HCT116 (cell line): Measurements from ENCODE around the gene MTRR. TPM values are rescaled to one million over a fixed set of nuclear protein-coding genes. Genes with fewer than 3 reads are reported as not detected.

Experiments used
- ATAC-seq: fragments of 200-7000 bp; cut with Tn5 transposase; 2 replicates; pipeline ENCODE4 v1.9.1; 2020; ENCODE audit warnings: mild to moderate bottlenecking, moderate library complexity
- BruUV-seq: library from RNA; stranded (reverse); fragments of 400-500 nt; replicated peaks from 2 replicates; lab custom pipeline; 2021; lab: Mats Ljungman, UMichigan
- CTCF ChIA-PET: fragments of 300-600 bp; sonication (Branson Sonifier 250); formaldehyde crosslinking; loops from one replicate; lab custom pipeline; 2021; ENCODE audit warnings: antibody characterized with exemption; lab: Charles Lee
- POLR2A ChIA-PET: fragments of 300-600, 350-600 bp; sonication (Branson Sonifier 250); formaldehyde crosslinking; loops from one replicate; lab custom pipeline; 2021; ENCODE audit warnings: antibody characterized with exemption; lab: Charles Lee
- RAD21 ChIA-PET, 2 experiments: fragments of 300-600 bp; sonication (Branson Sonifier 250); formaldehyde crosslinking; loops; one replicate each; lab custom pipeline; 2023; ENCODE audit warnings: low total read pairs in 2 of 2; ENCODE audit not compliant: uncharacterized antibody in 2 of 2, unreplicated experiment in 2 of 2, low non-redundant PET in 1 of 2; lab: Charles Lee
- DNase-seq: peaks from one replicate; pipeline ENCODE4 v3.0.0-alpha.2; 2010; ENCODE audit warnings: low read depth, low spot score
- H2AFZ ChIP-seq: fragments of 200-600 bp; shearing (Covaris generic), sonication (generic); 2 replicates; pipeline ENCODE4 v1.6.1; 2017; ENCODE audit warnings: low read depth, mixed run types, mixed read lengths, antibody characterized with exemption, low read length; ENCODE audit not compliant: poor library complexity, severe bottlenecking
- H3K27ac ChIP-seq: 2 replicates; pipeline ENCODE4 v1.5.1; 2012; ENCODE audit warnings: low read depth, low read length
- H3K27me3 ChIP-seq: fragments of 200-600 bp; sonication (generic); 2 replicates; pipeline ENCODE4 v1.6.1; 2016; ENCODE audit warnings: mixed run types, low read length, mixed read lengths; ENCODE audit not compliant: insufficient read depth
- H3K36me3 ChIP-seq, 2 experiments: fragments of 200-500 bp in 1 of 2; fragments of 200-600 bp in 1 of 2; sonication (Bioruptor generic) in 1 of 2; sonication (generic) in 1 of 2; 2 replicates each; pipeline versions ENCODE4 v1.5.1 to v1.6.1; 2014 to 2016; ENCODE audit warnings: low read length in 2 of 2, inconsistent platforms in 1 of 2, mixed read lengths in 1 of 2, mixed run types in 1 of 2; ENCODE audit not compliant: insufficient read depth in 2 of 2, control insufficient read depth in 1 of 2
- H3K4me1 ChIP-seq, 2 experiments: fragments of 200-600 bp in 1 of 2; sonication (generic) in 1 of 2; 2 replicates each; pipeline versions ENCODE4 v1.5.1 to v1.6.1; 2012 to 2017; ENCODE audit warnings: low read length in 2 of 2, inconsistent platforms in 1 of 2, mild to moderate bottlenecking in 1 of 2, mixed read lengths in 1 of 2, mixed run types in 1 of 2, moderate library complexity in 1 of 2; ENCODE audit not compliant: insufficient read depth in 2 of 2, control insufficient read depth in 1 of 2
- H3K4me2 ChIP-seq: fragments of 200-600 bp; sonication (generic); 2 replicates; pipeline ENCODE4 v1.6.1; 2017; ENCODE audit warnings: mixed run types, low read length, mixed read lengths
- H3K4me3 ChIP-seq, 2 experiments: fragments of 200-600 bp in 1 of 2; sonication (generic) in 1 of 2; replicated peaks in 1 of 2; 2 replicates each; pipeline ENCODE4 v1.5.1; 2011 to 2016; ENCODE audit warnings: low read length in 2 of 2, control low read depth in 1 of 2, low read depth in 1 of 2, mild to moderate bottlenecking in 1 of 2, mixed read lengths in 1 of 2, mixed run types in 1 of 2
- H3K79me2 ChIP-seq: fragments of 200-600 bp; sonication (generic); 2 replicates; pipeline ENCODE4 v1.6.1; 2017; ENCODE audit warnings: mild to moderate bottlenecking, mixed run types, low read length, moderate library complexity, mixed read lengths; ENCODE audit not compliant: insufficient read depth
- H3K9ac ChIP-seq: fragments of 200-600 bp; sonication (generic); 2 replicates; pipeline ENCODE4 v1.6.1; 2016; ENCODE audit warnings: low read length, mixed read lengths
- H3K9me2 ChIP-seq: fragments of 200-600 bp; sonication (generic), shearing (Covaris generic); 2 replicates; pipeline ENCODE4 v1.6.1; 2017; ENCODE audit warnings: mixed run types, mild to moderate bottlenecking, moderate library complexity; ENCODE audit not compliant: insufficient read depth
- H3K9me3 ChIP-seq, 2 experiments: fragments of 200-500 bp in 1 of 2; fragments of 200-600 bp in 1 of 2; sonication (Bioruptor generic) in 1 of 2; sonication (generic) in 1 of 2; 2 replicates each; pipeline ENCODE4 v1.6.1; 2014 to 2017; ENCODE audit warnings: low read length in 2 of 2, mixed read lengths in 2 of 2, inconsistent platforms in 1 of 2, low read depth in 1 of 2, mild to moderate bottlenecking in 1 of 2, mixed run types in 1 of 2, moderate library complexity in 1 of 2; ENCODE audit not compliant: control insufficient read depth in 1 of 2, insufficient read depth in 1 of 2
- H4K20me1 ChIP-seq: fragments of 200-600 bp; sonication (generic), shearing (Covaris generic); 2 replicates; pipeline ENCODE4 v1.6.1; 2017; ENCODE audit warnings: mixed run types, mild to moderate bottlenecking, moderate library complexity; ENCODE audit not compliant: insufficient read depth
- EGR1 ChIP-seq: IDR thresholded peaks from 2 replicates; pipeline ENCODE4 v1.6.1; 2012; ENCODE audit warnings: low read depth
- EZH2 ChIP-seq: fragments of 200-600 bp; sonication (generic); IDR thresholded peaks from 2 replicates; pipeline ENCODE4 v1.6.1; 2017; ENCODE audit warnings: antibody characterized with exemption, mixed run types
- EZH2phosphoT487 ChIP-seq: fragments of 200-600 bp; IDR thresholded peaks from 2 replicates; pipeline ENCODE4 v1.6.1; 2018; ENCODE audit warnings: antibody characterized with exemption, borderline replicate concordance
- FOSL1 ChIP-seq: IDR thresholded peaks from 2 replicates; pipeline ENCODE4 v1.6.1; 2012; ENCODE audit warnings: low read depth
- RAD21 ChIP-seq: IDR thresholded peaks from 2 replicates; pipeline ENCODE4 v1.6.1; 2012; ENCODE audit warnings: low read depth, mild to moderate bottlenecking
- SIN3A ChIP-seq: IDR thresholded peaks from 2 replicates; pipeline ENCODE4 v1.6.1; 2012; ENCODE audit warnings: low read depth
- SP1 ChIP-seq: IDR thresholded peaks from 2 replicates; pipeline ENCODE4 v1.6.1; 2012; ENCODE audit warnings: low read depth
- ZNF274 ChIP-seq: fragments of 200-500 bp; sonication (Bioruptor generic); IDR thresholded peaks from 2 replicates; pipeline ENCODE4 v1.6.1; 2014; ENCODE audit warnings: mild to moderate bottlenecking, low read depth, low read length, inconsistent platforms
- intact Hi-C: fragments of 100-400 bp; cut with micrococcal nuclease; formaldehyde crosslinking; loops from 2 replicates; pipeline ENCODE4 v1.10.0; 2022
- total RNA-seq: library from RNA; stranded (reverse); gene quantifications from one replicate; pipeline ENCODE4 v1.2.1, GENCODE V29; 2021; ENCODE audit not compliant: unreplicated experiment
- TF ChIP-seq, protein P1 (sequence below): IDR thresholded peaks from 2 replicates; pipeline ENCODE4 v1.6.1; 2012
- TF ChIP-seq, protein P2 (sequence below): IDR thresholded peaks from 2 replicates; pipeline ENCODE4 v1.6.1; 2012; ENCODE audit warnings: low read depth
- TF ChIP-seq, protein P3 (sequence below): IDR thresholded peaks from 2 replicates; pipeline ENCODE4 v1.6.1; 2011; ENCODE audit warnings: mild to moderate bottlenecking, low read length, moderate library complexity; ENCODE audit not compliant: insufficient replicate concordance; ENCODE audit errors: extremely low read depth
- TF ChIP-seq, protein P4 (sequence below), 3 experiments: fragments of 200-600 bp in 1 of 3; sonication (generic) in 1 of 3; IDR thresholded peaks in 2 of 3; conservative IDR thresholded peaks in 1 of 3; 2 replicates each; pipeline ENCODE4 v1.5.1; 2012 to 2017; ENCODE audit warnings: low read depth in 2 of 3, low read length in 2 of 3, antibody characterized with exemption in 1 of 3, borderline replicate concordance in 1 of 3, control low read depth in 1 of 3, mild to moderate bottlenecking in 1 of 3, mixed read lengths in 1 of 3, mixed run types in 1 of 3, moderate library complexity in 1 of 3; ENCODE audit not compliant: insufficient read depth in 1 of 3

MTRR gene
- total RNA-seq, 1 experiment from 2014 or later = 32.5 TPM

DNA sequence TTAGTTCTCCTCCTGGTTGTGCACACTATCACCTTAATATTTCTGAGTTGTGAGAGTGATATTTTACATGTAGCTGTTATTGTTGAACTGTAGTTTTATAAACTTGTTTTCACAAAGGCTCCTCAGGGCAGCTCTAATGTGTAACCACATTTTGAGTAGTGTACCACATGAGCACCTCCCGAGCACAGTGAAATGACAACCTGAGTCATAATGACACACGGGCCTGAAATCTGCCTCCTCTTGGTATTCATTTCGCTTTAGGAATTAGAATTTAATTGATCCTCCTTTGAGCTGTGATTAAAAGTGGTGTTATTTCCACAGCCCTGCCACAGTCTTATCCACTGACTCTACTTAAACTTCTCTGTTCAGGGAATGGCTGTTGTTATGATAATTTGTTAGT is 7.9 kb downstream of the MTRR start:
- RAD21 ChIA-PET = no interaction called here
- H3K4me3 ChIP-seq = no peak overlapping the region
- no peaks in the 10 kb centered on the region for H3K4me1 ChIP-seq
- H3K9me3 ChIP-seq = no peaks in the 10 kb centered on the region
- peaks cover 31 to 85% of the 10 kb centered on the region in 2 experiments for H3K36me3 ChIP-seq
- TF ChIP-seq, protein P1, sequence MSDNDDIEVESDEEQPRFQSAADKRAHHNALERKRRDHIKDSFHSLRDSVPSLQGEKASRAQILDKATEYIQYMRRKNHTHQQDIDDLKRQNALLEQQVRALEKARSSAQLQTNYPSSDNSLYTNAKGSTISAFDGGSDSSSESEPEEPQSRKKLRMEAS = no peak
- TF ChIP-seq EGR1 (no peak), EZH2phosphoT487 (no peak)
- H3K9ac ChIP-seq = no peak overlapping the region
- intact Hi-C loops = no loop called here
- no peaks in the 10 kb centered on the region for H3K9me2 ChIP-seq
- H4K20me1 ChIP-seq = peaks cover 28% of the 10 kb centered on the region; the same call in 1 of the 2 replicates
- POLR2A ChIA-PET = no interaction called here
- H3K27me3 ChIP-seq = no peaks in the 10 kb centered on the region
- no peak for DNase-seq
- no peak overlapping the region for H3K4me2 ChIP-seq
- no peak overlapping the region for H2AFZ ChIP-seq
- no peak for ATAC-seq
- CTCF ChIA-PET = interaction anchor here (2.3 kb wide), 1 partner anchor 10 kb away, joined by 7 read pairs; no protein-coding TSS in a partner anchor
- H3K27ac ChIP-seq = no peak overlapping the region
- peaks cover 100% of the 10 kb centered on the region for H3K79me2 ChIP-seq
- BruUV-seq = no TSS peak

DNA sequence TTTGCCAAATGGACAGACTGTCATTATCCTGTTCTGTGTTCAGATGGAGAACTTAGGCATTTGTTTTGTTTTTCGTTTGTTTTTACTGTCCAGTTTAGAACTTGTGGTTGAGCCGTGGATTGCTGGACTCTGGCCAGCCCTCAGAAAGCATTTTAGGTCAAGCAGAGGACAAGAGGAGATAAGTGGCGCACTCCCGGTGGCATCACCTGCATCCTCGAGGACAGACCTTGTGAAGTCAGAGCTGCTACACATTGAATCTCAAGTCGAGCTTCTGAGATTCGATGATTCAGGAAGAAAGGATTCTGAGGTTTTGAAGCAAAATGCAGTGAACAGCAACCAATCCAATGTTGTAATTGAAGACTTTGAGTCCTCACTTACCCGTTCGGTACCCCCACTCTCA is 8.9 kb downstream of the MTRR start:
- POLR2A ChIA-PET = no interaction called here
- no peaks in the 10 kb centered on the region for H3K4me1 ChIP-seq
- CTCF ChIA-PET = no interaction called here
- peaks cover 96% of the 10 kb centered on the region for H3K79me2 ChIP-seq
- no peak overlapping the region for H3K4me3 ChIP-seq
- intact Hi-C loops = no loop called here
- no peak overlapping the region for H2AFZ ChIP-seq
- no peak overlapping the region for H3K9ac ChIP-seq
- peaks cover 19% of the 10 kb centered on the region; the same call in 1 of the 2 replicates for H4K20me1 ChIP-seq
- no peak overlapping the region for H3K4me2 ChIP-seq
- no TSS peak for BruUV-seq
- RAD21 ChIA-PET = no interaction called here
- DNase-seq (no peak), ATAC-seq (no peak)
- H3K9me3 ChIP-seq = no peaks in the 10 kb centered on the region
- H3K9me2 ChIP-seq = no peaks in the 10 kb centered on the region
- H3K36me3 ChIP-seq = peaks cover 32 to 83% of the 10 kb centered on the region in 2 experiments
- H3K27me3 ChIP-seq = no peaks in the 10 kb centered on the region
- no peak overlapping the region for H3K27ac ChIP-seq
- TF ChIP-seq EGR1 = no peak
- TF ChIP-seq ZNF274 = no peak
- no peak for TF ChIP-seq SIN3A
- TF ChIP-seq FOSL1 = no peak
- TF ChIP-seq, protein P2, sequence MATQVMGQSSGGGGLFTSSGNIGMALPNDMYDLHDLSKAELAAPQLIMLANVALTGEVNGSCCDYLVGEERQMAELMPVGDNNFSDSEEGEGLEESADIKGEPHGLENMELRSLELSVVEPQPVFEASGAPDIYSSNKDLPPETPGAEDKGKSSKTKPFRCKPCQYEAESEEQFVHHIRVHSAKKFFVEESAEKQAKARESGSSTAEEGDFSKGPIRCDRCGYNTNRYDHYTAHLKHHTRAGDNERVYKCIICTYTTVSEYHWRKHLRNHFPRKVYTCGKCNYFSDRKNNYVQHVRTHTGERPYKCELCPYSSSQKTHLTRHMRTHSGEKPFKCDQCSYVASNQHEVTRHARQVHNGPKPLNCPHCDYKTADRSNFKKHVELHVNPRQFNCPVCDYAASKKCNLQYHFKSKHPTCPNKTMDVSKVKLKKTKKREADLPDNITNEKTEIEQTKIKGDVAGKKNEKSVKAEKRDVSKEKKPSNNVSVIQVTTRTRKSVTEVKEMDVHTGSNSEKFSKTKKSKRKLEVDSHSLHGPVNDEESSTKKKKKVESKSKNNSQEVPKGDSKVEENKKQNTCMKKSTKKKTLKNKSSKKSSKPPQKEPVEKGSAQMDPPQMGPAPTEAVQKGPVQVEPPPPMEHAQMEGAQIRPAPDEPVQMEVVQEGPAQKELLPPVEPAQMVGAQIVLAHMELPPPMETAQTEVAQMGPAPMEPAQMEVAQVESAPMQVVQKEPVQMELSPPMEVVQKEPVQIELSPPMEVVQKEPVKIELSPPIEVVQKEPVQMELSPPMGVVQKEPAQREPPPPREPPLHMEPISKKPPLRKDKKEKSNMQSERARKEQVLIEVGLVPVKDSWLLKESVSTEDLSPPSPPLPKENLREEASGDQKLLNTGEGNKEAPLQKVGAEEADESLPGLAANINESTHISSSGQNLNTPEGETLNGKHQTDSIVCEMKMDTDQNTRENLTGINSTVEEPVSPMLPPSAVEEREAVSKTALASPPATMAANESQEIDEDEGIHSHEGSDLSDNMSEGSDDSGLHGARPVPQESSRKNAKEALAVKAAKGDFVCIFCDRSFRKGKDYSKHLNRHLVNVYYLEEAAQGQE = no peak
- no peak for TF ChIP-seq SP1
- TF ChIP-seq RAD21 = no peak
- no peak for TF ChIP-seq EZH2
- TF ChIP-seq, protein P3, sequence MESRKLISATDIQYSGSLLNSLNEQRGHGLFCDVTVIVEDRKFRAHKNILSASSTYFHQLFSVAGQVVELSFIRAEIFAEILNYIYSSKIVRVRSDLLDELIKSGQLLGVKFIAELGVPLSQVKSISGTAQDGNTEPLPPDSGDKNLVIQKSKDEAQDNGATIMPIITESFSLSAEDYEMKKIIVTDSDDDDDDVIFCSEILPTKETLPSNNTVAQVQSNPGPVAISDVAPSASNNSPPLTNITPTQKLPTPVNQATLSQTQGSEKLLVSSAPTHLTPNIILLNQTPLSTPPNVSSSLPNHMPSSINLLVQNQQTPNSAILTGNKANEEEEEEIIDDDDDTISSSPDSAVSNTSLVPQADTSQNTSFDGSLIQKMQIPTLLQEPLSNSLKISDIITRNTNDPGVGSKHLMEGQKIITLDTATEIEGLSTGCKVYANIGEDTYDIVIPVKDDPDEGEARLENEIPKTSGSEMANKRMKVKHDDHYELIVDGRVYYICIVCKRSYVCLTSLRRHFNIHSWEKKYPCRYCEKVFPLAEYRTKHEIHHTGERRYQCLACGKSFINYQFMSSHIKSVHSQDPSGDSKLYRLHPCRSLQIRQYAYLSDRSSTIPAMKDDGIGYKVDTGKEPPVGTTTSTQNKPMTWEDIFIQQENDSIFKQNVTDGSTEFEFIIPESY = no peak
- TF ChIP-seq, protein P4, sequence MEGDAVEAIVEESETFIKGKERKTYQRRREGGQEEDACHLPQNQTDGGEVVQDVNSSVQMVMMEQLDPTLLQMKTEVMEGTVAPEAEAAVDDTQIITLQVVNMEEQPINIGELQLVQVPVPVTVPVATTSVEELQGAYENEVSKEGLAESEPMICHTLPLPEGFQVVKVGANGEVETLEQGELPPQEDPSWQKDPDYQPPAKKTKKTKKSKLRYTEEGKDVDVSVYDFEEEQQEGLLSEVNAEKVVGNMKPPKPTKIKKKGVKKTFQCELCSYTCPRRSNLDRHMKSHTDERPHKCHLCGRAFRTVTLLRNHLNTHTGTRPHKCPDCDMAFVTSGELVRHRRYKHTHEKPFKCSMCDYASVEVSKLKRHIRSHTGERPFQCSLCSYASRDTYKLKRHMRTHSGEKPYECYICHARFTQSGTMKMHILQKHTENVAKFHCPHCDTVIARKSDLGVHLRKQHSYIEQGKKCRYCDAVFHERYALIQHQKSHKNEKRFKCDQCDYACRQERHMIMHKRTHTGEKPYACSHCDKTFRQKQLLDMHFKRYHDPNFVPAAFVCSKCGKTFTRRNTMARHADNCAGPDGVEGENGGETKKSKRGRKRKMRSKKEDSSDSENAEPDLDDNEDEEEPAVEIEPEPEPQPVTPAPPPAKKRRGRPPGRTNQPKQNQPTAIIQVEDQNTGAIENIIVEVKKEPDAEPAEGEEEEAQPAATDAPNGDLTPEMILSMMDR (IDR thresholded peaks at IDR 0.05 in 2 of 3, conservative IDR thresholded peaks at IDR 0.05 in 1 of 3; ENCODE audit: borderline replicate concordance in 1 of 3, insufficient read depth in 1 of 3, low read depth in 2 of 3, low read length in 2 of 3) = no peak
